RWPE2 (cell line): ENCODE data around the gene PLA2G4E.
A peak's percentile ranks its signal among the peaks of the same experiment; 100 is the strongest.

ENCODE experiments used
- ATAC-seq: fragments of 200-7000 bp; cut with Tn5 transposase; 3 replicates; pipeline ENCODE4 v1.9.1; 2021; ENCODE audit warnings: low read depth
- DNase-seq: peaks from one replicate; pipeline ENCODE4 v3.0.0-alpha.2; 2020; ENCODE audit warnings: low spot score
- H3K27ac ChIP-seq: fragments of 450-650 bp; 2 replicates; pipeline ENCODE4 v1.5.1; 2017; ENCODE audit warnings: mild to moderate bottlenecking; ENCODE audit not compliant: poor library complexity, severe bottlenecking
- H3K27me3 ChIP-seq: fragments of 250-450 bp; sonication (Bioruptor Pico); 2 replicates; pipeline ENCODE4 v1.5.1; 2021; ENCODE audit warnings: mild to moderate bottlenecking, moderate library complexity; ENCODE audit not compliant: insufficient read depth, poor library complexity, severe bottlenecking
- H3K36me3 ChIP-seq: fragments of 250-450 bp; sonication (Bioruptor Pico); 2 replicates; pipeline ENCODE4 v1.5.1; 2020; ENCODE audit warnings: low read depth, mild to moderate bottlenecking, moderate library complexity
- H3K4me1 ChIP-seq: fragments of 250-450 bp; sonication (Bioruptor Pico); 2 replicates; pipeline ENCODE4 v1.5.1; 2021; ENCODE audit warnings: mild to moderate bottlenecking, moderate library complexity; ENCODE audit not compliant: insufficient read depth, poor library complexity, severe bottlenecking
- H3K4me3 ChIP-seq: fragments of 250-450 bp; sonication (Bioruptor Pico); 2 replicates; pipeline ENCODE4 v1.5.1; 2021; ENCODE audit warnings: mild to moderate bottlenecking, moderate library complexity; ENCODE audit not compliant: severe bottlenecking
- H3K9me3 ChIP-seq: fragments of 250-450 bp; sonication (Bioruptor Pico); 2 replicates; pipeline ENCODE4 v1.5.1; 2021; ENCODE audit warnings: mild to moderate bottlenecking, moderate library complexity; ENCODE audit not compliant: severe bottlenecking
- TF ChIP-seq, protein P1 (sequence below): fragments of 450-650 bp; IDR thresholded peaks from one replicate; pipeline ENCODE4 v1.5.1; 2017; ENCODE audit warnings: mild to moderate bottlenecking, moderate library complexity; ENCODE audit not compliant: poor library complexity, severe bottlenecking

The PLA2G4E gene

DNA sequence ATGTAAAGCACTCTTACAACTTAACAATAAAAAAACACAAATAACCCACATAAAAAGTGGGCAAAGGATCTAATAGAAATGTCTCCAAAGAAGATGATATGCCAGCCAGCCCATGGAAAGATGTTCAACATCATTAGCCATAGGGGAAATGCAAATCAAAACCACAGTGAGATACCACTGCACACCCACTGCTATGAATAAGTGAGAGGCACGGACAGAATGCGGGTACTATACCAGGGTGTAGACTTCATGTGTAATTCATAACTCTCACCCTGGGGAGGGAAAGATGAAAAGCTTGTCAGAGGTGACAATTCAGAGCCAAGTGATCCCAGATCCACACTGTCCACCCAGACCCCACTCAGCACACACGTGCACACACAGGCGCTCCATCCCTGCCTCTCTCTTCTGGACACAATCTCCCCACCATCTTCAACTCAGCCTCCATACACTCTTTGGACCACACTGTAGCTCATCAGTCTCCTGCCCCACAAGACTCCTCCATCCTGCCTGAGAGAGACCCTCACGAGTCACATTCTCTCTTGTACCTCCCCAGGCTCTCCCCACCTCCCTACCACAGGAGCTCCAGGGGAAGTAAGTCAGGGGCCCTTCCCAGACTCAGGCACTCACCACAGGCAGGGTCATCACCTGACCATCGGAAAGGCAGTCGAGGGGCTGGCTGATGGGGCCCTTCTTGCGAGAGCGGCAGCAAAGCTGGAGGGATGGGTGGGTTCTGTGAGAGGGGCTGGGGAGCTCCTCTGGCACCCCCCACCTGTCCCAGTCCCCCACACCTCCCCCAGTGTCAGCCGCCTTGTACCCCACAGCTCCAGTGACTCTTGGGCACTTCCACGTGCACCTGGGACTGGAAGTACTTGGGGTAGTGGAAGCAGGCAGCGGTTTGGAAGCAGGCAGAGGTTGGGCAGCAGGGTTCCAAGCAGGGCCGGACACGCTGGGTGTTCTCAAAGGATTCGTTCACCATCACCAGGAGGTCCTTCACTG, 21.3 kb downstream of the PLA2G4E start:
- Histone ChIP-seq H3K4me1 (no peaks in the 10 kb centered on the region), H3K9me3 (no peaks in the 10 kb centered on the region), H3K36me3 (no peaks in the 10 kb centered on the region), H3K27ac (no peak overlapping the region), H3K27me3 (no peaks in the 10 kb centered on the region), H3K4me3 (no peak overlapping the region)
- TF ChIP-seq, protein P1, sequence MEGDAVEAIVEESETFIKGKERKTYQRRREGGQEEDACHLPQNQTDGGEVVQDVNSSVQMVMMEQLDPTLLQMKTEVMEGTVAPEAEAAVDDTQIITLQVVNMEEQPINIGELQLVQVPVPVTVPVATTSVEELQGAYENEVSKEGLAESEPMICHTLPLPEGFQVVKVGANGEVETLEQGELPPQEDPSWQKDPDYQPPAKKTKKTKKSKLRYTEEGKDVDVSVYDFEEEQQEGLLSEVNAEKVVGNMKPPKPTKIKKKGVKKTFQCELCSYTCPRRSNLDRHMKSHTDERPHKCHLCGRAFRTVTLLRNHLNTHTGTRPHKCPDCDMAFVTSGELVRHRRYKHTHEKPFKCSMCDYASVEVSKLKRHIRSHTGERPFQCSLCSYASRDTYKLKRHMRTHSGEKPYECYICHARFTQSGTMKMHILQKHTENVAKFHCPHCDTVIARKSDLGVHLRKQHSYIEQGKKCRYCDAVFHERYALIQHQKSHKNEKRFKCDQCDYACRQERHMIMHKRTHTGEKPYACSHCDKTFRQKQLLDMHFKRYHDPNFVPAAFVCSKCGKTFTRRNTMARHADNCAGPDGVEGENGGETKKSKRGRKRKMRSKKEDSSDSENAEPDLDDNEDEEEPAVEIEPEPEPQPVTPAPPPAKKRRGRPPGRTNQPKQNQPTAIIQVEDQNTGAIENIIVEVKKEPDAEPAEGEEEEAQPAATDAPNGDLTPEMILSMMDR: no peak
- ATAC-seq: no peak
- no peak for DNase-seq

DNA sequence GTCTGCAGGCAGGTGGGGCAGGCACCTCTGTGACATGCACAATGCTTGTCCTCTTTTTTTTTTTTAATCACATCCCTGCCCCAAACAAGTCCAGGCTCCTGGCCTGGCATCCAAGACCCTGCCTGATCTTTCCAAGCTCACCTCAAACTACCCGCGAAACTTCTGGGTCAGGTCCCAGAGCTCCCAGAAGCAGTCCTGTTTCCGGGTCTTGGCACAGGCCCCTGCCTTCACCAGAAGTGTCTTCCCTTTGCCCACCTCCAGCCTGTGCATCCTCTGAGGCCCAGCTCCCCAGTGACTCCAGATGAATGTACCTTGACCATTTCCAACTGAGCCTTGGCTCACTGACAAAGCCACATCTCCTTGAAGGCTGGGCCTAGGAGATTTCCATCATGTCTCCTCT, 23.0 kb downstream of the PLA2G4E start:
- no peak overlapping the region for H3K4me3 ChIP-seq
- no peaks in the 10 kb centered on the region for H3K36me3 ChIP-seq
- DNase-seq: peak; percentile 34
- no peak overlapping the region for H3K27ac ChIP-seq
- no peaks in the 10 kb centered on the region for H3K27me3 ChIP-seq
- TF ChIP-seq, protein P1: no peak
- no peaks in the 10 kb centered on the region for H3K4me1 ChIP-seq
- no peaks in the 10 kb centered on the region for H3K9me3 ChIP-seq
- no peak for ATAC-seq

DNA sequence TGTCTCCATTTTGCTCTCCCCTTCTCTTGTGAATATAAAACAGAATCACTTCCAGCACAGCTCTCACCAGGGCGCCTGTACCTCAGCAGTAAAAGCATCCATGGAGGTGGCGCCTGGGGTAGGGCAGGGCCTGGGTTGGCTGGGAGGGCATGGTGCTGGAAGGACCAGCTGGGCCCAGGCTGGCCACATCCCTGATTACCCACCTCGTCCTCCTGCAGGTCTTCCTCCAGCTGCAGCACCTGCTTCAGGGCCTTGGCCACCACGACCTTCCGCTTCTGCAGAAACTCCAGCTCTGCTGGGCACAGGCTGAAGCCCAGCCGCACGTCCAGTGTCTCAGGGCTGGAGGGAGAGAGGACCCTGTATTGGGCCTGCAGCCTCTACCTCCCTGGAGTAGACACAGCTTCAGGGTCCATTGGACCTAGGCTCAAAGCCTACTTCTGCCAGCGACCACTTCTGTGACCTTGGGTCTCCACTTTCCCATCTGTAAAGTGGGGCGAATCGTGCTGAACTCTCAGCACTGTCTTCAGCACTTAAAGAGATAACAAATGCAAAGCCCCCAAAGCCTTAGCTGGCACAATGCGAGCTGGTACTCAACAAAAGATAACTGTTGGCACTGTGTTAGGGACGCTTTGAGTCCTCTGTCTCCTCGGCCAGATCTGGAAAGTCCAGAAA, 23.8 kb downstream of the PLA2G4E start:
- no peaks in the 10 kb centered on the region for H3K36me3 ChIP-seq
- ATAC-seq (no peak; the same call in 2 of the 3 replicates), DNase-seq (peak; percentile 64)
- TF ChIP-seq, protein P1: no peak
- no peaks in the 10 kb centered on the region for H3K4me1 ChIP-seq
- no peaks in the 10 kb centered on the region for H3K27me3 ChIP-seq
- H3K27ac ChIP-seq: no peak overlapping the region
- no peak overlapping the region for H3K4me3 ChIP-seq
- no peaks in the 10 kb centered on the region for H3K9me3 ChIP-seq

DNA sequence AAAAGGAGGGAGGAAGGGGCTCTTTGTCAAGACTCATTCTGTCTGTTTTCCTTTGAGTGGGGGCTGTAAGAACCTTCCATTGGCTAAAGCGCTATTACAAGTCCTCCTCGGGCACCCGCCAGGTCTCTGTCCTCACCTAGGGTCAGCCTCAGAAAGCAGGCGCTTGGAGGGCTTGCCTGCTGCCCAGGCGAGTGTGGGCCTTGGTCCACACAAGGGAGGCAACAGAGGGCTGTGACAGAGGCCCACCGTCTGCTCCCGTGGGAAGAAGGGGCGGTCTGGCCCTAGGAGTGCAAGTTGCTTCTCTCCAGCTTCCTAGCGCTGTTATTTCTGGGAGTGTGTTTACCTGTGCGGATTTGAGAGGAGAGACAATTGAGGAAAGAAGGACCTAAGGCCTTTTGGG, 24.5 kb downstream of the PLA2G4E start:
- H3K27me3 ChIP-seq: no peaks in the 10 kb centered on the region
- peak; percentile 65 for DNase-seq
- no peaks in the 10 kb centered on the region for H3K4me1 ChIP-seq
- no peaks in the 10 kb centered on the region for H3K36me3 ChIP-seq
- H3K27ac ChIP-seq: no peak overlapping the region
- TF ChIP-seq, protein P1: no peak
- no peaks in the 10 kb centered on the region for H3K9me3 ChIP-seq
- no peak for ATAC-seq
- no peak overlapping the region for H3K4me3 ChIP-seq
